ENCODE results near the gene CCSER1.

DNA sequence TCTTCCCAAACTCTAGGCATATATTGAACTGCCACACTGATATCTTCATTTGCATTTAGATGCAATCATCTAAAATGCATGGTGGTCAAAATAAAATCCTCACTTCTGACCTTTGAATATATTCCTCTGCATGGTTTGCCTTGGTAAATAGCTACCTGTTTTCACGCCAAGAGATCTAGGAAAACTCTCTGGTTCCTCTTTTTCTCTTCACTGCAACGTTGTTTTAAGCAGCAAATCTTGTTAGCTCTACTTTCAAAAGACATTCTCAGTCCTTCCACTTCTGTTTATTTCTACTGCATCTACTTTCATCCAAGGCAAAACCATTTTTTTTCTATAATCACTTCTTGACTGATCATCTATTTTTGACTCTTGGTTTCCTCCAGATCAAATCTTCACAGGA lies 1174.9 kb downstream of the CCSER1 start:
- TF ChIP-seq CTCF (conservative IDR thresholded peaks at IDR 0.05; ENCODE audit: low read depth in 2 of 2) (no peak), STAT1 (IDR thresholded peaks at IDR 0.05; ENCODE audit: unreplicated experiment) (no peak), EZH2 (IDR thresholded peaks at IDR 0.05; ENCODE audit: low read depth, unreplicated experiment) (no peak), ZNF114 (CRISPR knock-in tag; IDR thresholded peaks at IDR 0.05) (no peak), EZH2phosphoT487 (IDR thresholded peaks at IDR 0.05; ENCODE audit: unreplicated experiment) (no peak)
